Karpas-422 (cell line): ENCODE results near the gene FSTL1. TPM values are rescaled to one million over a fixed set of nuclear protein-coding genes. Genes with fewer than 3 reads are reported as not detected.

Experiments used
- DNase-seq: peaks from one replicate; pipeline ENCODE4 v3.0.0-alpha.2; 2015
- H2AFZ ChIP-seq: fragments of 200-600 bp; sonication (generic); 2 replicates; pipeline ENCODE4 v1.6.1; 2014; ENCODE audit warnings: antibody characterized with exemption, low read length, mixed read lengths
- H3K27ac ChIP-seq: fragments of 200-600 bp; sonication (generic); 2 replicates; pipeline ENCODE4 v1.5.1; 2014; ENCODE audit warnings: mild to moderate bottlenecking, low read length, moderate library complexity
- H3K27me3 ChIP-seq: fragments of 200-600 bp; sonication (generic); 2 replicates; pipeline ENCODE4 v1.6.1; 2014; ENCODE audit warnings: low read length, mixed read lengths
- H3K36me3 ChIP-seq: fragments of 200-600 bp; sonication (generic); 2 replicates; pipeline ENCODE4 v1.6.1; 2014; ENCODE audit warnings: low read length, mixed read lengths; ENCODE audit not compliant: insufficient read depth
- H3K4me1 ChIP-seq: fragments of 200-600 bp; sonication (generic); 2 replicates; pipeline ENCODE4 v1.6.1; 2014; ENCODE audit warnings: mild to moderate bottlenecking, low read length, mixed read lengths
- H3K4me2 ChIP-seq: fragments of 200-600 bp; sonication (generic); 2 replicates; pipeline ENCODE4 v1.6.1; 2014; ENCODE audit warnings: low read length, low read depth, mild to moderate bottlenecking; ENCODE audit not compliant: poor library complexity, severe bottlenecking
- H3K4me3 ChIP-seq: fragments of 200-600 bp; sonication (generic); 2 replicates; pipeline ENCODE4 v1.5.1; 2014; ENCODE audit warnings: mild to moderate bottlenecking, antibody characterized with exemption, low read length, mixed read lengths
- H3K79me2 ChIP-seq: fragments of 200-600 bp; sonication (generic); 2 replicates; pipeline ENCODE4 v1.6.1; 2014; ENCODE audit warnings: mild to moderate bottlenecking, low read length, mixed read lengths
- H3K9ac ChIP-seq: fragments of 200-600 bp; sonication (generic); 2 replicates; pipeline ENCODE4 v1.6.0; 2014; ENCODE audit warnings: low read length
- H3K9me2 ChIP-seq: fragments of 200-600 bp; sonication (generic), shearing (Covaris generic); replicated peaks from 2 replicates; pipeline ENCODE4 v1.6.0; 2014; ENCODE audit warnings: mild to moderate bottlenecking, low read length, moderate library complexity; ENCODE audit not compliant: insufficient read depth
- H3K9me3 ChIP-seq: fragments of 300-700, 200-600 bp; sonication (generic); 2 replicates; pipeline ENCODE4 v1.6.1; 2014; ENCODE audit warnings: low read length, mixed read lengths
- H4K20me1 ChIP-seq: fragments of 200-600 bp; sonication (generic); 2 replicates; pipeline ENCODE4 v1.6.1; 2014; ENCODE audit warnings: mild to moderate bottlenecking, antibody characterized with exemption, low read length, low read depth; ENCODE audit not compliant: insufficient read depth
- total RNA-seq: library from RNA; depleted of rRNA; stranded (reverse); fragments of >200 nt; shearing (Covaris generic); gene quantifications from 2 replicates; pipeline ENCODE4 v1.2.3, GENCODE V29; 2014; ENCODE audit warnings: low replicate concordance

FSTL1 gene
- total RNA-seq, 1 experiment from 2014 or later, result not detected

GRCh38 chr3:120488296-120488695 lies 37.5 kb upstream of the FSTL1 start:
- Histone ChIP-seq H3K4me2 (no peak overlapping the region), H3K27me3 (no peaks in the 10 kb centered on the region), H3K4me3 (no peak overlapping the region), H4K20me1 (0 out of 2 replicates have a peak, but pooled peaks cover 3% of the 10 kb centered on the region), H3K36me3 (no peaks in the 10 kb centered on the region), H3K4me1 (no peaks in the 10 kb centered on the region), H3K9me2 (no peaks in the 10 kb centered on the region), H3K9ac (no peak overlapping the region), H3K27ac (no peak overlapping the region), H2AFZ (no peak overlapping the region), H3K9me3 (no peaks in the 10 kb centered on the region), H3K79me2 (no peaks in the 10 kb centered on the region)
- DNase-seq, result no peak

DNA sequence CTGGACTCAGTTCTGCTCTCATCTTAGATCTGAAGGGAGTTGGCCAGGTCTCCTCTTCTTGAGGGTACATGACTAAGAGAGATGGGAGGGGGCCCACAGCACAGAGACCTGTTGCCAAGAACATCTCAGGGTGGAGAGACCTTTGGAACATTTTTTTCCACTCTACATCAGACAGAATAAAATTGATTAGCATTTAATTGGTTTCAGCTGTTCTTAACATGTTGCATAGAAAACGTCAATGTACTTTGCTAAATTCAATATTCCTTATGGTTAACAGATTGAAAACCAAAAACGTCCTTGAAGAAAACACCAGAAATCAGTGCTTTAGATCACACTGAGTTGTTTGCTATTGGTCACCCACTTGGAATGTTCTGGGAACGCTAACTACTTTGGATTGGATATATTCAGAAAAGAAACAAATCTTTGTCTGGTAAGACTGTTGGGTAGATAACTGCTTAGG lies 36.4 kb upstream of the FSTL1 start:
- Histone ChIP-seq H3K79me2 (no peaks in the 10 kb centered on the region), H3K36me3 (no peaks in the 10 kb centered on the region), H4K20me1 (0 out of 2 replicates have a peak, but pooled peaks cover 3% of the 10 kb centered on the region), H3K27ac (no peak overlapping the region), H3K9me2 (no peaks in the 10 kb centered on the region), H3K9ac (no peak overlapping the region), H3K27me3 (no peaks in the 10 kb centered on the region), H2AFZ (no peak overlapping the region), H3K9me3 (no peaks in the 10 kb centered on the region), H3K4me1 (no peaks in the 10 kb centered on the region), H3K4me2 (no peak overlapping the region), H3K4me3 (no peak overlapping the region)
- no peak for DNase-seq

- no peak for DNase-seq
- no peaks in the 10 kb centered on the region for H3K4me1 ChIP-seq
- H3K36me3 ChIP-seq, result no peaks in the 10 kb centered on the region
- no peaks in the 10 kb centered on the region for H3K9me2 ChIP-seq
- no peaks in the 10 kb centered on the region for H3K79me2 ChIP-seq
- no peak overlapping the region for H3K4me3 ChIP-seq
- no peak overlapping the region for H3K4me2 ChIP-seq
- H4K20me1 ChIP-seq, result no peaks in the 10 kb centered on the region
- no peak overlapping the region for H3K27ac ChIP-seq
- H3K27me3 ChIP-seq, result no peaks in the 10 kb centered on the region
- no peak overlapping the region for H3K9ac ChIP-seq
- H2AFZ ChIP-seq, result no peak overlapping the region
- H3K9me3 ChIP-seq, result no peaks in the 10 kb centered on the region
Observed at GRCh38 chr3:120481081-120481480, 30.3 kb upstream of the FSTL1 start.

DNA sequence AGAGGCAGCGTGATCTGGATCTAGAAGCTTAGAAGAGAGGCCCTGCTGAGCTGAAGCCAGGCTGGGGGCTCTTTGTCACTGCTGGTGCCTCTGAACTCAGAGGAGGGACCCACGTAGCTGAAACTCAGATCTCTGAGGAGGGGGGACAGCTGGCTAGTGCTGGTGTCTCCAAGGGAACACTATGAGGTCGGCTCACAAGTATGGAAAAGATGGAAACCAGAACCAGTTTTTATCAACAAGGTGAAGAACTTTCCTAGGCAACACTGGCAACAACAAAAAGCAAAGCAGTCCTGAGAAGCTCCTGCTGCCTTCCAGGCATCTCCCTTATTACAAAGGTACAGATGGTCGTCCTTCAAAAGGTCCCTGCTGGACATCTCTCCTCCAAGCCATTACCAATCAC lies 27.0 kb upstream of the FSTL1 start:
- Histone ChIP-seq H4K20me1 (no peaks in the 10 kb centered on the region), H3K9me2 (no peaks in the 10 kb centered on the region), H2AFZ (no peak overlapping the region), H3K9ac (no peak overlapping the region), H3K4me1 (no peaks in the 10 kb centered on the region), H3K36me3 (no peaks in the 10 kb centered on the region), H3K27me3 (no peaks in the 10 kb centered on the region), H3K9me3 (no peaks in the 10 kb centered on the region), H3K4me3 (no peak overlapping the region), H3K79me2 (no peaks in the 10 kb centered on the region), H3K4me2 (no peak overlapping the region), H3K27ac (no peak overlapping the region)
- no peak for DNase-seq

- H4K20me1 ChIP-seq, result no peaks in the 10 kb centered on the region
- no peaks in the 10 kb centered on the region for H3K27me3 ChIP-seq
- no peak overlapping the region for H3K4me2 ChIP-seq
- H3K9me2 ChIP-seq, result no peaks in the 10 kb centered on the region
- H3K4me1 ChIP-seq, result no peaks in the 10 kb centered on the region
- no peak overlapping the region for H3K27ac ChIP-seq
- H3K79me2 ChIP-seq, result no peaks in the 10 kb centered on the region
- H3K9ac ChIP-seq, result no peak overlapping the region
- no peaks in the 10 kb centered on the region for H3K36me3 ChIP-seq
- DNase-seq, result no peak
- H3K9me3 ChIP-seq, result no peaks in the 10 kb centered on the region
- H2AFZ ChIP-seq, result no peak overlapping the region
- H3K4me3 ChIP-seq, result no peak overlapping the region
Observed at GRCh38 chr3:120475722-120476377, 25.1 kb upstream of the FSTL1 start.

GRCh38 chr3:120473896-120474675 lies 23.3 kb upstream of the FSTL1 start:
- no peak overlapping the region for H3K9ac ChIP-seq
- DNase-seq, result no peak
- H3K36me3 ChIP-seq, result no peaks in the 10 kb centered on the region
- no peak overlapping the region for H3K4me3 ChIP-seq
- H4K20me1 ChIP-seq, result no peaks in the 10 kb centered on the region
- no peak overlapping the region for H3K4me2 ChIP-seq
- H3K27ac ChIP-seq, result no peak overlapping the region
- no peak overlapping the region for H2AFZ ChIP-seq
- no peaks in the 10 kb centered on the region; the same call in 1 of the 2 replicates for H3K9me2 ChIP-seq
- H3K4me1 ChIP-seq, result no peaks in the 10 kb centered on the region
- H3K27me3 ChIP-seq, result no peaks in the 10 kb centered on the region
- H3K79me2 ChIP-seq, result no peaks in the 10 kb centered on the region
- H3K9me3 ChIP-seq, result no peaks in the 10 kb centered on the region

DNA sequence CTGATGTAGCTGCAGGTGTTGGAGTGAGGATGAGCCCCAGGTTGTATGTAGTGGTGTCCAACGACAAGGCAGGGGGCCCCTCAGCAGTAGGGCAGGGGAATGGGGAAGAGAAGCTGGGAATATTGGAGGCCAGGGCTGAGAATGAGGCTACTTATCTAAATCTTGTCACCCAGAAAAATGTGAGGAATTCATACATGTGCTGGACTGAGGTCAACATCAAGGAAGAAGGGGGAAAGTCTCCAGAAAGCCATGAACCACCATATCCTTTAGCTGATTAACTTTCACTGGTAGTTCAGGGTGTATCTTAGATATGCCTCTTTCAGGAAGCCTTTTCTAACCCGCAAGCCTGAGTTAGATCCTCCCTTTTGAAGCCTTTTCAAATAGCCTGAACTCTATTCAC lies 22.6 kb upstream of the FSTL1 start:
- H3K79me2 ChIP-seq, result no peaks in the 10 kb centered on the region
- no peaks in the 10 kb centered on the region for H4K20me1 ChIP-seq
- H3K36me3 ChIP-seq, result no peaks in the 10 kb centered on the region
- no peak overlapping the region for H3K27ac ChIP-seq
- no peak overlapping the region for H3K4me3 ChIP-seq
- no peak overlapping the region for H3K4me2 ChIP-seq
- no peaks in the 10 kb centered on the region for H3K27me3 ChIP-seq
- no peaks in the 10 kb centered on the region; the same call in 1 of the 2 replicates for H3K9me2 ChIP-seq
- H3K4me1 ChIP-seq, result no peaks in the 10 kb centered on the region
- no peak overlapping the region for H3K9ac ChIP-seq
- H2AFZ ChIP-seq, result no peak overlapping the region
- no peaks in the 10 kb centered on the region for H3K9me3 ChIP-seq
- DNase-seq, result no peak

DNA sequence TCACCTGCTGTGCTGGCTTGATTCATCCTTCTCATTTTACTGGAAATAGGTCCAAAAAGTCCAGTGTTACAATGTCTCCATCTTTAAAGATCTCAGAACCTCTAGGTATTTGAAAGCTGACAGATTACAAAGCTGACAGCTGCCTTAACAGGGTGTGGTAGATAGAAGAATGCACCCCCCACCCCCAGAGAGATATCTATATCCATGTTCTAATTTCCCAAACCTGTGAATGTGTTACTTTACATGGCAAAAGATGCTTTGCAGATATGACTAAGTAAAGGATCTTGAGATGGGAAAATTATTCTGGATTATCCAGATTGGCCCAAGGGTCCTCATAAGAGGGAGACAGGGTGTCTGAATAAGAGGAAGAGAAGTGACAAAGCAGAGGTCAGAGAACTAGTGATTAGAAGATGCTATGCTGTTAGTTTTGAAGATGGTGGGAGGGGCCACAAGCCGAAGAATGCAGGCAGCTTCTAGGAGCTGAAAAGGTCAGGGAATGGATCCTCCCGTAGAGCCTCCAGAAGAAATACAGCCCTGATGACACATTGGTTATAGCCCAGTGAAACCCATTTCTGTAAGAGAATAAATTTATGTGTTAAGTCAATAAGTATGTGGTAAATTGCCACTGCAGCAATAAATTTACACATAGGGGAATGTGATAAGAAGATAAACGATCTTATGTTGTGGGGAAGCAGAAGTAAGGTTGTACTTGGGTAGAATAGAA lies 21.5 kb upstream of the FSTL1 start:
- no peak overlapping the region for H3K27ac ChIP-seq
- no peaks in the 10 kb centered on the region for H3K9me3 ChIP-seq
- H3K4me1 ChIP-seq, result no peaks in the 10 kb centered on the region
- no peak for DNase-seq
- no peak overlapping the region for H2AFZ ChIP-seq
- no peaks in the 10 kb centered on the region for H4K20me1 ChIP-seq
- H3K27me3 ChIP-seq, result no peaks in the 10 kb centered on the region
- no peak overlapping the region for H3K4me3 ChIP-seq
- H3K9ac ChIP-seq, result no peak overlapping the region
- H3K36me3 ChIP-seq, result no peaks in the 10 kb centered on the region
- H3K4me2 ChIP-seq, result no peak overlapping the region
- H3K79me2 ChIP-seq, result no peaks in the 10 kb centered on the region
- no peaks in the 10 kb centered on the region; the same call in 1 of the 2 replicates for H3K9me2 ChIP-seq
